HEK293T (cell line): ENCODE measurements around the gene RAB40B.

ENCODE experiments used
- CTCF ChIA-PET: fragments of 350-600 bp; formaldehyde crosslinking; extraction: SDS; loops from one replicate; lab custom pipeline; 2021; ENCODE audit warnings: antibody characterized with exemption, inconsistent platforms; lab: Yijun Ruan, JAX
- POLR2A ChIA-PET: fragments of 350-600 bp; formaldehyde crosslinking; extraction: SDS; loops from one replicate; lab custom pipeline; 2020; ENCODE audit warnings: antibody characterized with exemption, inconsistent platforms; lab: Yijun Ruan, JAX
- DNase-seq: peaks from one replicate; pipeline ENCODE4 v3.0.0; 2012; ENCODE audit warnings: mixed read lengths; ENCODE audit errors: extremely low spot score
- ARNT ChIP-seq: fragments of 450-650 bp; IDR thresholded peaks from 2 replicates; pipeline ENCODE4 v1.6.1; 2017; ENCODE audit warnings: mild to moderate bottlenecking
- BHLHE40 ChIP-seq: fragments of 450-650 bp; IDR thresholded peaks from 2 replicates; pipeline ENCODE4 v1.6.1; 2016; ENCODE audit warnings: mild to moderate bottlenecking, moderate library complexity, borderline replicate concordance
- CTBP1 ChIP-seq: fragments of 450-650 bp; IDR thresholded peaks from 2 replicates; pipeline ENCODE4 v1.6.1; 2016; ENCODE audit warnings: borderline replicate concordance
- ELF4 ChIP-seq: fragments of 450-650 bp; IDR thresholded peaks from 2 replicates; pipeline ENCODE4 v1.6.1; 2017; ENCODE audit warnings: antibody characterized with exemption
- FOXA1 ChIP-seq: fragments of 450-650 bp; IDR thresholded peaks from 2 replicates; pipeline ENCODE4 v1.6.1; 2016; ENCODE audit warnings: mild to moderate bottlenecking
- FOXK2 ChIP-seq: fragments of 450-650 bp; IDR thresholded peaks from 2 replicates; pipeline ENCODE4 v1.6.1; 2016; ENCODE audit warnings: mild to moderate bottlenecking
- FOXM1 ChIP-seq: fragments of 450-650 bp; IDR thresholded peaks from 2 replicates; pipeline ENCODE4 v1.6.1; 2017; ENCODE audit warnings: mild to moderate bottlenecking, borderline replicate concordance
- HDGF ChIP-seq: fragments of 450-650 bp; IDR thresholded peaks from 2 replicates; pipeline ENCODE4 v1.6.1; 2017; ENCODE audit warnings: antibody characterized with exemption, borderline replicate concordance
- L3MBTL2 ChIP-seq: fragments of 450-650 bp; conservative IDR thresholded peaks from 2 replicates; pipeline ENCODE4 v1.6.1; 2016; ENCODE audit warnings: mild to moderate bottlenecking
- LEF1 ChIP-seq: fragments of 450-650 bp; IDR thresholded peaks from 2 replicates; pipeline ENCODE4 v1.6.1; 2017; ENCODE audit warnings: mild to moderate bottlenecking, borderline replicate concordance
- NFRKB ChIP-seq: fragments of 450-650 bp; IDR thresholded peaks from 2 replicates; pipeline ENCODE4 v1.6.1; 2016; ENCODE audit warnings: mild to moderate bottlenecking, moderate library complexity
- SP1 ChIP-seq: fragments of 450-650 bp; IDR thresholded peaks from 2 replicates; pipeline ENCODE4 v1.6.1; 2017
- SUZ12 ChIP-seq: fragments of 450-650 bp; IDR thresholded peaks from 2 replicates; pipeline ENCODE4 v1.6.1; 2016; ENCODE audit warnings: mild to moderate bottlenecking
- TARDBP ChIP-seq: fragments of 450-650 bp; IDR thresholded peaks from 2 replicates; pipeline ENCODE4 v1.6.1; 2016
- ZNF384 ChIP-seq: fragments of 450-650 bp; IDR thresholded peaks from 2 replicates; pipeline ENCODE4 v1.6.1; 2016
- TF ChIP-seq, protein P1 (sequence below): fragments of 450-650 bp; IDR thresholded peaks from 2 replicates; pipeline ENCODE4 v1.6.1; 2016

Gene RAB40B

DNA sequence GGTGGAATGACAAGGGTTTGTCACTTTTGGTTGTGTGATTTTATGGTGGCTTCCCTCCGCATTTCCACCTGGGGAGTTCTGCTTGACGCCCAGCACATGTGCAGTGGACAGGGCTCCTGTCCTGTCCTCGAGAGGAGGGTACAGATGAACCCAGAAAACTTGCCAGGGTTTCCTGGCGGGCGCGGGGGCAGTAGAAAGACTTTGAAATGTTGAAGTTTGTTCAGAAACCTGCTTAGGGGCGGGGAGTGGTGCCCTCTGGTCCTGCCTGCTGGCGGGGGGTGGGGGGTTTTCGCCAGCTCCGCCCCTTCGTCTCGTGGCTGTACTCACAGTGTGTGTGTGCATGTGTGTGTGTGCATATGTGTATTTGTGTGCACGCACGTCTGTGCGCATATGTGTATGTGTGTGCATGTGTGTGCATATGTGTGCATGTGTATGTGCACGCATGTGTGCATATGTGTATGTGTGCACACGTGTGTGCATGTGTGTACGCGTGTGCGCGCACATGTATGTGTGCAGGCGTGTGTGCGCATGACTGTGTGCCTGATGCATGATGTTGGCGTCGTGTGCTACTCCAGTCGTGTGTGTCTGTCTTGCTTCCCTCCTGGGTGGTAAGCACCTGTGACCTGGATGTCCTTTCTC is 24.8 kb upstream of the RAB40B start:
- ChIA-PET CTCF (no interaction called here), POLR2A (no interaction called here)
- TF ChIP-seq ARNT, result no peak
- no peak for TF ChIP-seq FOXA1
- TF ChIP-seq NFRKB, result no peak
- no peak for TF ChIP-seq FOXM1
- TF ChIP-seq CTBP1, result no peak
- TF ChIP-seq, protein P1, sequence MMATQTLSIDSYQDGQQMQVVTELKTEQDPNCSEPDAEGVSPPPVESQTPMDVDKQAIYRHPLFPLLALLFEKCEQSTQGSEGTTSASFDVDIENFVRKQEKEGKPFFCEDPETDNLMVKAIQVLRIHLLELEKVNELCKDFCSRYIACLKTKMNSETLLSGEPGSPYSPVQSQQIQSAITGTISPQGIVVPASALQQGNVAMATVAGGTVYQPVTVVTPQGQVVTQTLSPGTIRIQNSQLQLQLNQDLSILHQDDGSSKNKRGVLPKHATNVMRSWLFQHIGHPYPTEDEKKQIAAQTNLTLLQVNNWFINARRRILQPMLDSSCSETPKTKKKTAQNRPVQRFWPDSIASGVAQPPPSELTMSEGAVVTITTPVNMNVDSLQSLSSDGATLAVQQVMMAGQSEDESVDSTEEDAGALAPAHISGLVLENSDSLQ, result no peak
- no peak for TF ChIP-seq SUZ12
- TF ChIP-seq L3MBTL2, result no peak
- TF ChIP-seq SP1, result no peak
- no peak for TF ChIP-seq FOXK2
- no peak for DNase-seq

DNA sequence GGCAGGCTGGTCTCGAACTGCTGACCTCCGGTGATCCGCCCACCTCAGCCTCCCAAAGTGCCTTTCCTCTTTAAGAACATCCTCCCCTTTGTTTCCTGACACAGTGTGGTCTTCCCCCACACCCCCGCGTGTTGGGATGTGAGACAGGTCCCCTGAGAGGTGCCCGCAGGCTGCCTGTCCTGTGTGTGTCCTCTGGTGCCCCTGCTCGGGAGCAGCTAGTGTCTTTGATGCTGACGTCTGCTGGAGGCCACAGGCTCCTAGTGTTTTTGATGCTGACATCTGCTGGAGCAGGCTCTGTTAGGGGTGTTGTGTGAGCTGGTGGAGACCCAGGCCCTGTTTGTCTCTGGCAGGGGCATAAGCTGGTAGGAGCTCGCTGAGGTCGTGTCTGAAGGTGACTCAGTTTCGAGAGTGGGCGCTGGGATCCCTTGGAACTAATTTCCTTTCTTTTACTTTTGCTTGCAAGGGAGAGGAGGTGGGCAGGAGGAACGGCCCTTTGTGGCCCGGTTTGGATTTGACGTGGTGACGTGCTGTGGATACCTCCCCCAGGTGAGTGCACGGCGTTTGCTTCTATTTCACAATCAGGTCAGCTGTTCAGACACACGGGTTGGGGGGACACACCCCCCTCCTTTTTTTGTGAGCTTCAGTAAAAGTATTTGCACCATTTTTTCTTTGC is 24.0 kb upstream of the RAB40B start:
- no peak for DNase-seq
- ChIA-PET POLR2A (no interaction called here), CTCF (no interaction called here)
- TF ChIP-seq FOXA1 (no peak), SP1 (no peak), L3MBTL2 (no peak), TARDBP (no peak), LEF1 (no peak), HDGF (no peak), SUZ12 (no peak), ELF4 (no peak), CTBP1 (no peak), FOXM1 (no peak)

DNA sequence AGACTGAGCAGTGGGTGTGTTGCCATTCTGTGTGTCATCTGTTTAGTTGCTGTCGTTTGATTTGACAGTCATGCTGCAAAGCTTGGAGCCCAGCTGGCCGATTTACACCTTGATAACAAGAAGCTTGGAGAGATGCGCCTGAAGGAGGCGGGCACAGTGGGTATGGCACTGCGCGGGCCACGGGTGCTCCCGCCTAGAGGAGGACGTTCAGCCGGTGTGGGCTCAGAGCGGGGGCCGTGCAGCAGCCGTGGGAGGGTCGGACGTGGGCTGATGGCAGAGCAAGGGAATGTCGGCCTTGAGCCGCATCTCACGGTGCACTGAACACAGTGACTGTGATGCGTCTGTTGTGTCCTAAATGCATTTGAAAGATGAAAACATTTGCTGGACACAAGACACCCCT is 21.7 kb upstream of the RAB40B start:
- TF ChIP-seq HDGF, result no peak
- no peak for DNase-seq
- POLR2A ChIA-PET, result no interaction called here
- CTCF ChIA-PET, result no interaction called here

GRCh38 chr17:82718986-82719685 is 20.6 kb upstream of the RAB40B start:
- ChIA-PET POLR2A (no interaction called here), CTCF (interaction anchor here (0.6 kb wide), 1 partner anchor 428 kb away, joined by 3 read pairs; no protein-coding TSS in a partner anchor)
- no peak for TF ChIP-seq ELF4
- TF ChIP-seq NFRKB, result no peak
- no peak for TF ChIP-seq L3MBTL2
- TF ChIP-seq BHLHE40, result no peak
- TF ChIP-seq, protein P1, result no peak
- TF ChIP-seq LEF1, result no peak
- no peak for TF ChIP-seq ARNT
- TF ChIP-seq SP1, result no peak
- TF ChIP-seq CTBP1, result no peak
- TF ChIP-seq FOXM1, result no peak
- no peak for TF ChIP-seq TARDBP
- TF ChIP-seq HDGF, result no peak
- no peak for TF ChIP-seq FOXK2
- no peak for TF ChIP-seq SUZ12
- no peak for DNase-seq

DNA sequence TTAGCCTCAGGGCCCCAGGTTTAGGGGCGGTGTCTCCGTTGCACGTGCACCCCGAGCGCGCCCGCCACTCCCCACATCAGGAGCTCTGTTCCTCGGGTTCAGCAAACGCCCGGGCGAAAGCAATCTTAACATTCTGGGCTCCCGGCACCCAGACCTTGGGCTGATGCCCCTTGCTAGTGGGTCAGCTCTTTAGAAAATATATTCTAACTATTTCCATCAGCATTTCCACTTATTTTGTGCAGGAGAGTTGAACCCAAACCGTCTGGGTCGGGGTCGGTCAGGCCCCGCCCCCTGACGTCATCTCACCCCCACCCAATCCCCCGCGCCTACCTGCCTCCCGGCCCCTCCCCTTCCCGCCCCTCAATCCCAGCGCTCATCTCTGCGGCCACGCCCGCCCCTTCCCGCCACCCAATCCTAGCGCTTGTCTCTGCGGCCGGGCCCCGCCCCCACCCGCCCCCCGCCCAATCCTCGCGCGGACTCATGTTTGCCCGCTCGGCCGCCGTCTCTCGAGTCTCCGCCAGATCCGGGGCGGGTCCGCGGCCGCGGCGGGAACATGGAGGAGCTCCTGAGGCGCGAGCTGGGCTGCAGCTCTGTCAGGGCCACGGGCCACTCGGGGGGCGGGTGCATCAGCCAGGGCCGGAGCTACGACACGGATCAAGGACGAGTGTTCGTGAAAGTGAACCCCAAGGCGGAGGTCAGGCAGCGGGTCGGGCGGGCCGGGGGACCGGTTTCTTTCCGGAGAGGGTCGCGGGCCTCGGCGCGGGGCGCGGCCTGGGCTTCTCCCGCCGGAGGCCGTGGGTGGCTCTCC is 17.9 kb upstream of the RAB40B start, which contains the start of gene FN3KRP:
Gene FN3KRP (plus strand): TSS at position 504 of the 808 bp plus-strand sequence. CDS start 50 bp downstream, at position 554.
- CTCF ChIA-PET, result interaction anchor here (0.5 kb wide), 1 partner anchor 142 kb away, joined by 3 read pairs; no protein-coding TSS in a partner anchor
- DNase-seq, result peak; percentile 100
- no peak for TF ChIP-seq ARNT
- TF ChIP-seq, protein P1, result no peak
- TF ChIP-seq FOXK2, result no peak
- TF ChIP-seq L3MBTL2, result no peak; the same call in 1 of the 2 replicates
- no peak for TF ChIP-seq SP1
- TF ChIP-seq FOXA1, result no peak
- no peak for TF ChIP-seq FOXM1
- TF ChIP-seq LEF1, result no peak
- no peak for TF ChIP-seq NFRKB
- no peak for TF ChIP-seq SUZ12
- TF ChIP-seq ELF4, result no peak
- no peak for TF ChIP-seq CTBP1
- no peak for TF ChIP-seq BHLHE40
- TF ChIP-seq TARDBP, result no peak
- no peak for TF ChIP-seq HDGF
- no peak for TF ChIP-seq ZNF384
- POLR2A ChIA-PET, result interaction anchor here (0.8 to 2.5 kb wide), 10 partner anchors 9 to 46 kb away, joined by 3 to 14 read pairs (median 4); partner anchors contain the start of gene RAB40B
